ENCODE results near the gene RASSF4.

Gene RASSF4

DNA sequence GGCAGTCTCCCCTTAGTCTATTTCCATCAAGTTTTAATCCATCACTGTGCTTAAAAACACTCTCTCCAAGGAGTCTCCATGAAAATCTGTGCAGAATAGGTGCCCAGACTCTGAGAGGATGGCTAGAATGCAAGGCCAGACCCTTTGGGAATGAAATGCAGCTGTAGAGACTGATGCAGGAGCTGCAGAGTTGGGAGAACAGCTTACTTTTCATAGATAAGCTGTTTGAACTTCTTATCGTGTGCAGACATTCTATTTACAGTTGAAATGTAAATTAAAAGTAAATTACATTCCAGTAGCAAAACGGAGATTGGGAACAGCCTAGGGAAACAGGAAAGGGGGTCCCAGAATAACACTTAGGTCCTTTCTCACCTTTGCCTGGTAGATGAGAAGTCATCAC is 56.0 kb downstream of the RASSF4 start:
- DNase-seq: no peak

DNA sequence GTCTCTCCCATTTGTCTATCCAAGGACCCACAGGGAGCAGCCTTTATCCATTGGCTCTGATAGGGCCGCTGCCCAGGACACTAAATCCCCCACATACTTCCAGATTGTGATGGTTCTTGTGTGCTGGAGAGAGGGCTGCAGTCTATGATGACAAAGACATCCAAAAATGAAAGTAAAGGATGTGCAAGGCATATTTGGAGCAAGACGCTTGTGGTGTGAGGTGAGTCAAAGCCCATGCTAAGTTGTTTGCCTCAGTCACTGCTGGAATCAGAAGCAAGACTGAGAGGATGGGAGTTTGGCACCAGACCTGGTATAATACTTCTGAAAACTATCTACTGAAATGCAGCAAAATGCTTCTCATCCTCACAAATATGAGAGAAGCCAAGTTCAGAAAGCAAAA is 63.8 kb downstream of the RASSF4 start:
- no peak for DNase-seq

DNA sequence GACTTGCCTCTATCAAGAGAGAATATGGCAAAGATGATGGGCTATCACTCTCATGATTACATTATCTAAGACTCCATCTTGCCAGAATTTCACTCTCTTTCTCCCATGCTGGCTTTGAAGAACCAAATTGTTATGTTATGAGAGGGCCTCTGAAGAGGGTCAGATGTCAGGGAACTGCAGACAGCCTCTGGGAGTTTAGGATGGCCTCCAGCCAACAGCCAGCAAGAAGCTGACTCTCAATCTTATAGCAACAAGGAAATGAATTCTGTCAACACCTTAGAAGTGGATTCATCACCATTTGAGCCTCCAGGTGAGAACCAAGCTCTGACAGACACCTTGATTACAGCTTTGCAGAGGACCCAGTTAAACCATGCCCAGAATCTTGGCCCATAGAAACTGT is 74.7 kb downstream of the RASSF4 start:
- no peak for DNase-seq

DNA sequence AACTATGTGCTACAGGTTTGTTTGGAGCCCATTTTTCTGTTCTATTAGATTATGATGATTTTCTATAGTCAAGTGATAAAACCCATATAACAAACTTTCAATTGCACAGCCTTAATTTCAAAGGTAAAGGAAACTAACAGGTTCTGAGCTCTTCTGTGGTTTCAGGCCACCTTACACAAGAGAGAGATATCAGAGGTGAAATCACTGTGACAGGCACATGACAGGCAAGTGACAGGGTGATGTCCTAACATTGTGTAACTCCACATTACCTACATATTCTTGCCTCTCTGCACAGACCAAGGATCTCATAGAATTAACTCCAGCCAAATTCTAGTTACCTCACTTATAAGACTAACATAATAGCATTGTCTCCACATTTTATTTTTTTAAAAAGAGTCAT is 76.1 kb downstream of the RASSF4 start:
- DNase-seq: no peak

DNA sequence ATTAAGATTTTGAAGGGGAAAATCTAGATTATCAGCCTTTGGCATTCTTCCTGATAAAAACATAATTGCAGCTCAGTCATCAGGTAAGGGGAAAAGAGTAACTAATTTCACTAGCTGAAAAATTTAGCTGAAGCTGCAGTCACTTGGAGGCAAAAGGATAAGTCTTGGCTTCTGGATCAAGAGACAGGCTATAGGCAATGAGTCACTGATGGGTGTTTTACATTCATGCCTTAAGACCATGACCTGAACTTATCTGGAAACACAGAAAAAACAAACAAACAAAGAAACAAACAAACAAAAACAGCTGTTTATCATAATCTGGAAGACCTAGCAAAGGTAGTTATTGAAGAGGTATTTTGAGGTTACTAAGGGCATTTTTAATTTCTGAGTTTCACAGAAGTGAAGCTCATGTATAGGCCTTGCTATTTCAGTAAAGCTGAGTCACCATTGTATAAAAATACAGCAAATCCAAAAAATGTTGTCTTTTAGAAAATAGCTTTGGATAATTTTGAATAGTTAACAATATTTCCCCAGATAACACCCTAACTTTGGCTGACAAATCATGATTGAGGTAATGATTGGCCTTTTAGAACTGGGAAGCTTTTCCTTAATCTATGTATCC is 81.4 kb downstream of the RASSF4 start:
- DNase-seq: no peak

DNA sequence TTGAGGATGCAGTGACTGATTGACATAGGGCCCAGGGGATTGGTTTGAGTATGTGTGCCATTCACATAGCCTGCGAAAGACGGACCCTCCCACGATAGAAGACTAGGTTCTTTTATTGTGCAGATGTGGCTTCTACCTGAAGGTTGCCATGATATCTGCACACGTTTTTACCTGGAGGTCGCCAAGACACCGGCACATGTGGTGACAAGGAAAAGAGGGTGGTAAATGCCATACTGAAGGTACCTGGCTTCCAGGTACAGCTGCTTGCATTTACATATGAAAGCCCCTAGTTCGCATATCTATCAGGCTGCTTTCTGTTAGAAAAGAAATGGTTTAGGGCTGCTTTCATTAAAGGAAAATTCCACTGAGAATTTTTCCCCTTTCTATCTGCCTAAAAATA is 84.7 kb downstream of the RASSF4 start:
- no peak for DNase-seq
